Calu3 (cell line): Measurements from ENCODE around the gene OR2V2. TPM values are rescaled to one million over a fixed set of nuclear protein-coding genes. Genes with fewer than 3 reads are reported as not detected.
"Not testable (repeated sequence)": the region's sequence is repeated elsewhere in the genome, so short reads cannot be mapped to it uniquely, and the experiment has no call there.

Source experiments
- BruUV-seq: library from RNA; stranded (reverse); fragments of 400-500 nt; replicated peaks from 2 replicates; lab custom pipeline; 2021; lab: Mats Ljungman, UMichigan
- CTCF ChIA-PET: fragments of 300-600 bp; sonication (Branson Sonifier 250); formaldehyde crosslinking; loops from one replicate; lab custom pipeline; 2022; ENCODE audit warnings: antibody characterized with exemption; lab: Charles Lee
- DNase-seq: peaks from one replicate; pipeline ENCODE4 v3.0.0; 2022
- H3K27ac Mint-ChIP-seq: one replicate; pipeline ENCODE4 v1.8.0; 2022; ENCODE audit warnings: mixed read lengths; ENCODE audit not compliant: unreplicated experiment
- H3K27me3 Mint-ChIP-seq: one replicate; pipeline ENCODE4 v1.8.0; 2022; ENCODE audit warnings: mixed read lengths; ENCODE audit not compliant: unreplicated experiment
- H3K36me3 Mint-ChIP-seq: one replicate; pipeline ENCODE4 v1.8.0; 2022; ENCODE audit warnings: mild to moderate bottlenecking, moderate library complexity, mixed read lengths; ENCODE audit not compliant: insufficient read depth, unreplicated experiment
- H3K4me1 Mint-ChIP-seq: one replicate; pipeline ENCODE4 v1.8.0; 2022; ENCODE audit warnings: mild to moderate bottlenecking, low read depth, mixed read lengths; ENCODE audit not compliant: unreplicated experiment
- H3K4me3 Mint-ChIP-seq: one replicate; pipeline ENCODE4 v1.8.0; 2022; ENCODE audit warnings: mild to moderate bottlenecking, low read depth, moderate library complexity, mixed read lengths; ENCODE audit not compliant: unreplicated experiment
- H3K9me3 Mint-ChIP-seq: one replicate; pipeline ENCODE4 v1.8.0; 2022; ENCODE audit warnings: low read depth, mixed read lengths; ENCODE audit not compliant: unreplicated experiment
- intact Hi-C: fragments of 100-400 bp; cut with micrococcal nuclease; formaldehyde crosslinking; loops from one replicate; pipeline ENCODE4 v1.10.0; 2022; ENCODE audit not compliant: unreplicated experiment
- total RNA-seq: library from RNA; stranded (reverse); gene quantifications from 2 replicates; pipeline ENCODE4 v1.2.3, GENCODE V29; 2022
- TF ChIP-seq, protein P1 (sequence below): fragments of 200-600 bp; IDR thresholded peaks from one replicate; pipeline ENCODE4 v1.8.0; 2022; ENCODE audit warnings: antibody characterized with exemption; ENCODE audit not compliant: unreplicated experiment

Gene OR2V2
- total RNA-seq, 1 experiment from 2014 or later, result not detected

DNA sequence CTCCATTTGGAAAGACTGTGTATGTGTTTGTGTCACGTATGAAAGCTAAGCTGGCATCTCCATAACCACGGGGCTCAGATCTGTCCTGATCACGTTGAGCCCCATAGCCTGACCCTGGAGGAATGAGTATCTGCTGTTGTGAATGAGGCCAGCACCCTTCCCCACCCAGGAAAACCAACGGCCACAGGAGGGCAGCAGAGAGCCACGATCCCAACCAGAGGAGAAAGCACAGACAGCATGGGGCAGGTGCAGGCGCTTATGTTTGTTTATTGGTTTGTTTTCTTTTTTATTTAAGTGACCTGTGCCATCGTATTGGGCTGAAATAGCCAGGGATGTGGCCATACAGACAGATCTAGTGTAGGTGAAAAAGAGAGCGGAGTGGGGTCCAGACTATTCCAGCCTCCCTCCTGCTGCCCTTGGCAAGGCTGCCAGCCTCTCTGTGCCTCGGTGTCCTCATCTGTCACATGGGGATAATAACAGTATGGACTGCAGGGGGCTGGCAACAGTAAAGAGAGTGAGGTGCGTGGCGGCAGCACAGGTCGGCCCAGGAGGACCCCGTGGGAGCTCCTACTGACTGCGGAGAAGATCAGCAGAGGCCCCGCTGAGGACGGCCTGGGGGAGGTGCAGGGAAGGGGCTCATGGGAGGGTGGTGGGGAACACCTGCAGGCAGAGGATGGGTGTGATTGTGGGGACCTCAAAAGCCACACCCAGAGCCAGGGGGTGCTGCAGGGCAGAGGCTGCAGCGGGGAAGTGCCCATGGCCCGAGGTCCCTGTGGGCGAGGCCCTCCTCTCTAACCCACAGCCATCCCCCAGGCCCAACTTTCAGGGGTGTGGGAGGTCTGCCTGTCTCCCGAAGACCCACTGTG, 12.1 kb downstream of the OR2V2 start:
- intact Hi-C loops, result loop anchor here (2.0 to 5.0 kb wide), 3 partner anchors 115 to 377 kb away; no protein-coding TSS in a partner anchor

DNA sequence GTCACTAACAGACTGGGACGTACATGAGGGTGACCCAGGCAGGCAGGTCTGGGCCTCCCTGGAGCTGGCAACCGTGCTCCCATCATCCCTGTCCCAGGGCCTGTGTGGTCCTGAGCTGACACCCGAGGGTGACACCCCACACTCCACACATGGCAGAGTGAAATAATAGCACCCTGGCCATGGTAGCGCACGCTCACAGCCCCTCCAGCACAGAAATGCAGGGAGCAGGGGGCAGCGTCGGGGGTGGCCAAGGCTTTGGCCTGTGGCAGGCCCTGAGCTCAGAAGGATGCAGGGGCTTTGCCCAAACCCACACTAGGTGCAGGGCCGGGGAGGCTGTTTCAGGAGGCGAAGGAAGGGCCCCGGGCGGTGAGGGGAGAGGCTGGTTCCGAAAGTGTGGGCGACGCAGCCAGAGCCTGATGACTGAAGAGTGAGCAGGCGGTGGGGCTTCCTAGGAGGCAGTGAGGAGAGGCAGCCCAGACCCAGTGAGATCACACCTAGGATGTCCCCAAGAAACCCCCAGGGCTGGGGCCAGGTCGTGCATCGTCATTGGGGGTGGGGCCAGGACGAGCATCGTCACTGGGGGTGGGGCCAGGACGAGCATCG, 12.9 kb downstream of the OR2V2 start:
- H3K27me3 Mint-ChIP-seq, result peaks cover 32% of the 10 kb centered on the region
- intact Hi-C loops, result no loop called here
- CTCF ChIA-PET, result interaction anchor here (0.5 kb wide), 1 partner anchor 294 kb away, joined by 3 read pairs; no protein-coding TSS in a partner anchor

More for the DNA sequence above, 12.1 kb downstream of the OR2V2 start:
- H3K27me3 Mint-ChIP-seq, result peaks cover 32% of the 10 kb centered on the region
- H3K4me1 Mint-ChIP-seq, result peaks cover 14% of the 10 kb centered on the region
- CTCF ChIA-PET, result interaction anchor here (0.5 kb wide), 1 partner anchor 293 kb away, joined by 3 read pairs; no protein-coding TSS in a partner anchor
- H3K4me3 Mint-ChIP-seq, result no peak overlapping the region
- peaks cover 6% of the 10 kb centered on the region for H3K36me3 Mint-ChIP-seq
- H3K27ac Mint-ChIP-seq, result peak overlapping the region; percentile 46
- TF ChIP-seq, protein P1, sequence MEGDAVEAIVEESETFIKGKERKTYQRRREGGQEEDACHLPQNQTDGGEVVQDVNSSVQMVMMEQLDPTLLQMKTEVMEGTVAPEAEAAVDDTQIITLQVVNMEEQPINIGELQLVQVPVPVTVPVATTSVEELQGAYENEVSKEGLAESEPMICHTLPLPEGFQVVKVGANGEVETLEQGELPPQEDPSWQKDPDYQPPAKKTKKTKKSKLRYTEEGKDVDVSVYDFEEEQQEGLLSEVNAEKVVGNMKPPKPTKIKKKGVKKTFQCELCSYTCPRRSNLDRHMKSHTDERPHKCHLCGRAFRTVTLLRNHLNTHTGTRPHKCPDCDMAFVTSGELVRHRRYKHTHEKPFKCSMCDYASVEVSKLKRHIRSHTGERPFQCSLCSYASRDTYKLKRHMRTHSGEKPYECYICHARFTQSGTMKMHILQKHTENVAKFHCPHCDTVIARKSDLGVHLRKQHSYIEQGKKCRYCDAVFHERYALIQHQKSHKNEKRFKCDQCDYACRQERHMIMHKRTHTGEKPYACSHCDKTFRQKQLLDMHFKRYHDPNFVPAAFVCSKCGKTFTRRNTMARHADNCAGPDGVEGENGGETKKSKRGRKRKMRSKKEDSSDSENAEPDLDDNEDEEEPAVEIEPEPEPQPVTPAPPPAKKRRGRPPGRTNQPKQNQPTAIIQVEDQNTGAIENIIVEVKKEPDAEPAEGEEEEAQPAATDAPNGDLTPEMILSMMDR, result peak; percentile 62
- no peaks in the 10 kb centered on the region for H3K9me3 Mint-ChIP-seq
- BruUV-seq, result no TSS peak
- DNase-seq, result peak; percentile 95

DNA sequence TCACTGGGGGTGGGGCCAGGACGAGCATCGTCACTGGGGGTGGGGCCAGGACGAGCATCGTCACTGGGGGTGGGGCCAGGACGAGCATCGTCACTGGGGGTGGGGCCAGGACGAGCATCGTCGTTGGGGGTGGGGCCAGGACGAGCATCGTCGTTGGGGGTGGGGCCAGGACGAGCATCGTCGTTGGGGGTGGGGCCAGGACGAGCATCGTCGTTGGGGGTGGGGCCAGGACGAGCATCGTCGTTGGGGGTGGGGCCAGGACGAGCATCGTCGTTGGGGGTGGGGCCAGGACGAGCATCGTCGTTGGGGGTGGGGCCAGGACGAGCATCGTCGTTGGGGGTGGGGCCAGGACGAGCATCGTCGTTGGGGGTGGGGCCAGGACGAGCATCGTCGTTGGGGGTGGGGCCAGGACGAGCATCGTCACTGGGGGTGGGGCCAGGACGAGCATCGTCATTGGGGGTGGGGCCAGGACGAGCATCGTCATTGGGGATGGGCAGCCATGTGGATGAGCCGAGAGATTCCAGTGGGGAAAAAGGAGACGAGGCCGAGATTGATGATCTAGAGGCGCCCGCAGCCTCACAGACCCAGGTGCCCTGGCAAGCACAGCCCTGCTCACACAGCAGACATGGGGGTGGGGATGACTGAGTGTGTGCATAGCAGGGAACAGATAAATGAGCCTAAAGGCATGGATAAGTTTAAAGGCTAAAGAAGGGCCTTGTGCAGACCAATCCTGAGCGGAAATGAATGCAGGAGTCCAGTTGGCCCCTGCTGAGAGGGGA, 13.6 kb downstream of the OR2V2 start:
- BruUV-seq, DNase-seq, H3K9me3 Mint-ChIP-seq, H3K27ac Mint-ChIP-seq, intact Hi-C loops, CTCF ChIA-PET, H3K36me3 Mint-ChIP-seq: not testable (repeated sequence)
- H3K4me3 Mint-ChIP-seq, result peak overlapping the region; percentile 15
- peaks cover 25% of the 10 kb centered on the region for H3K27me3 Mint-ChIP-seq
- H3K4me1 Mint-ChIP-seq, result peaks cover 12% of the 10 kb centered on the region

More for the DNA sequence above, 12.9 kb downstream of the OR2V2 start:
- no TSS peak for BruUV-seq
- H3K4me1 Mint-ChIP-seq, result peaks cover 14% of the 10 kb centered on the region
- peak overlapping the region; percentile 15 for H3K4me3 Mint-ChIP-seq
- no peaks in the 10 kb centered on the region for H3K9me3 Mint-ChIP-seq
- peaks cover 6% of the 10 kb centered on the region for H3K36me3 Mint-ChIP-seq
- H3K27ac Mint-ChIP-seq, result peak overlapping the region; percentile 63
- DNase-seq, result no peak
- TF ChIP-seq, protein P1, result no peak

DNA sequence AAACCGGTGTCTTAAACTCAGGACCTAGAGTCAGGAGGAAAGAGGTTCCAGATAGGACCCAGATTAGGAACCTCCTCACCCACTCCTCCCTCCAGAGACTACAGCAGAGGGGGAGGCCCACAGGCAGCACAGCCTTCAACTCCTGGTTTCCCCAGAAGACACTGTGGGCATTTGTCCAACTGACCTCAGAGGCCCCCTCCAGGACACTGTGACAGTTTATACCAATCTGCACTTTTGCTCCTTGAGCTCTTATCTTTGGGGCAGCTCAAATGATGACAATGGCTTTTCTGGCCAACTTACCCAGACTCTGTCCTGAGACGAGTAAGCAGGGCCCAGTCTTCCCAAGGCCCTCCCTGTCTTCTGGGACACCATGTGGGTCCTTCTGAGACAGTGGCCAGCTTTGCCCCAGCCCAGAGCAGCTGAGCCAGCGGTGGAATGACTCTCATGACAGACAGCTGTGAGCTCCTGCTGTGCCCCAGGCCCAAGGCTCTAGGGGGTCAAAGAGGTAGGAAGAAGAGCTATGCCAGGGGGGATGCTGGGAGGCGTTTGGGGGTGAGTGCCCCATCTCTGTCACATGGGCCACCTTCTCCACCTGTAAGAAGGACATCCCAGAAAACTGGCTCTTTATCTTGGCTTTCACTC, 14.3 kb downstream of the OR2V2 start:
- peaks cover 6% of the 10 kb centered on the region for H3K36me3 Mint-ChIP-seq
- H3K27me3 Mint-ChIP-seq, result peaks cover 21% of the 10 kb centered on the region
- BruUV-seq, result no TSS peak
- no peak overlapping the region for H3K4me3 Mint-ChIP-seq
- intact Hi-C loops, result no loop called here
- no peak for DNase-seq
- TF ChIP-seq, protein P1, result no peak
- H3K4me1 Mint-ChIP-seq, result peaks cover 8% of the 10 kb centered on the region
- CTCF ChIA-PET, result interaction anchor here (0.5 kb wide), 1 partner anchor 609 kb away, joined by 3 read pairs; no protein-coding TSS in a partner anchor
- H3K9me3 Mint-ChIP-seq, result no peaks in the 10 kb centered on the region
- H3K27ac Mint-ChIP-seq, result no peak overlapping the region
